Measurements from ENCODE around the gene RAD50.

GRCh38 chr5:132684922-132685720 lies 128.3 kb downstream of the RAD50 start:
- TF ChIP-seq ESRRG (CRISPR knock-in tag; IDR thresholded peaks at IDR 0.05), result no peak
- no peak for TF ChIP-seq GLIS3 (CRISPR knock-in tag; IDR thresholded peaks at IDR 0.05)
- TF ChIP-seq ZFP3 (CRISPR knock-in tag; IDR thresholded peaks at IDR 0.05), result no peak
- no peak for TF ChIP-seq CSDC2 (CRISPR knock-in tag; IDR thresholded peaks at IDR 0.05)
- no peak for TF ChIP-seq SNAI2 (CRISPR knock-in tag; IDR thresholded peaks at IDR 0.05)
- TF ChIP-seq ZFP30 (CRISPR knock-in tag; IDR thresholded peaks at IDR 0.05), result no peak
- no peak for TF ChIP-seq BACH2 (CRISPR knock-in tag; IDR thresholded peaks at IDR 0.05; ENCODE audit: borderline replicate concordance)
- TF ChIP-seq PATZ1 (CRISPR knock-in tag; IDR thresholded peaks at IDR 0.05; ENCODE audit: borderline replicate concordance), result no peak
- TF ChIP-seq POU6F1 (CRISPR knock-in tag; IDR thresholded peaks at IDR 0.05; ENCODE audit: borderline replicate concordance, low read depth), result no peak
- no peak for TF ChIP-seq ISL1 (CRISPR knock-in tag; IDR thresholded peaks at IDR 0.05)
- TF ChIP-seq TCF4 (CRISPR knock-in tag; IDR thresholded peaks at IDR 0.05; ENCODE audit: borderline replicate concordance), result no peak
- TF ChIP-seq CREB5 (CRISPR knock-in tag; IDR thresholded peaks at IDR 0.05; ENCODE audit: low read depth), result no peak
- no peak for TF ChIP-seq RARB (CRISPR knock-in tag; IDR thresholded peaks at IDR 0.05)

Data from SK-N-SH treated with all-trans-retinoic acid at 6 μM for 48 hours (cell line).